HepG2 (cell line): ENCODE data around the gene DIPK1C. TPM values are rescaled to one million over a fixed set of nuclear protein-coding genes. Genes with fewer than 3 reads are reported as not detected.

ENCODE experiments used
- ATAC-seq: fragments of 200-7000 bp; cut with Tn5 transposase; 3 replicates; pipeline ENCODE4 v1.9.1; 2020; ENCODE audit warnings: mild to moderate bottlenecking, moderate library complexity
- BruUV-seq: library from RNA; stranded (reverse); fragments of 400-500 nt; replicated peaks from 2 replicates; lab custom pipeline; 2021; lab: Mats Ljungman, UMichigan
- CTCF ChIA-PET: fragments of 300-600 bp; formaldehyde crosslinking; extraction: SDS; loops from one replicate; lab custom pipeline; 2021; ENCODE audit warnings: low total read pairs, inconsistent platforms, low intra/inter-chr PET ratio; lab: Yijun Ruan, JAX
- POLR2A ChIA-PET: fragments of 350-600 bp; sonication (Branson Sonifier 250); formaldehyde crosslinking; loops from one replicate; lab custom pipeline; 2020; ENCODE audit warnings: antibody characterized with exemption, inconsistent platforms; lab: Yijun Ruan, JAX
- DNase-seq: peaks from one replicate; pipeline ENCODE4 v3.0.0-alpha.2; 2015; ENCODE audit warnings: low spot score
- FAIRE-seq: peaks from 3 replicates; lab custom pipeline; 2011; peaks lifted over from hg19 to GRCh38; lab: Jason Lieb, UNC
- H2AFZ ChIP-seq: one replicate; pipeline ENCODE4 v1.6.1; 2011; ENCODE audit warnings: low read length, inconsistent platforms
- H3K27ac ChIP-seq: fragments of 300-600 bp; 3 replicates; pipeline ENCODE4 v1.8.0; 2011; ENCODE audit warnings: mixed run types, mild to moderate bottlenecking, mixed read lengths, low read length, inconsistent platforms; ENCODE audit not compliant: insufficient read depth; ENCODE audit errors: extremely low read length
- H3K27me3 ChIP-seq, 2 experiments: fragments of 200-600 bp in 1 of 2; 2 replicates in 1 of 2; 3 replicates in 1 of 2; pipeline versions ENCODE4 v1.6.0 to v1.8.0; 2011; ENCODE audit warnings: low read length in 2 of 2, mild to moderate bottlenecking in 2 of 2, moderate library complexity in 2 of 2, inconsistent platforms in 1 of 2; ENCODE audit not compliant: insufficient read depth in 2 of 2, control insufficient read depth in 1 of 2
- H3K36me3 ChIP-seq, 2 experiments: fragments of 200-600 bp in 1 of 2; replicated peaks in 1 of 2; 2 replicates in 1 of 2; 3 replicates in 1 of 2; pipeline versions ENCODE4 v1.5.1 to v1.8.0; 2011; ENCODE audit warnings: low read length in 2 of 2, inconsistent platforms in 1 of 2; ENCODE audit not compliant: insufficient read depth in 2 of 2, control insufficient read depth in 1 of 2
- H3K4me1 ChIP-seq: 2 replicates; pipeline ENCODE4 v1.5.1; 2012; ENCODE audit warnings: low read length, inconsistent platforms; ENCODE audit not compliant: insufficient read depth
- H3K4me2 ChIP-seq: 2 replicates; pipeline ENCODE4 v1.6.0; 2011; ENCODE audit warnings: low read depth, low read length, inconsistent platforms
- H3K4me3 ChIP-seq, 3 experiments: fragments of 200-600 bp in 1 of 3; sonication (generic), shearing (Covaris generic) in 1 of 3; replicated peaks in 1 of 3; 2 replicates each; pipeline ENCODE4 v1.5.1; 2011 to 2016; ENCODE audit warnings: low read length in 3 of 3, inconsistent platforms in 2 of 3, low read depth in 2 of 3, mild to moderate bottlenecking in 2 of 3, control low read depth in 1 of 3, mixed read lengths in 1 of 3; ENCODE audit not compliant: insufficient read depth in 1 of 3
- H3K79me2 ChIP-seq: one replicate; pipeline ENCODE4 v1.6.1; 2011; ENCODE audit warnings: low read length, inconsistent platforms; ENCODE audit not compliant: insufficient read depth
- H3K9ac ChIP-seq: 2 replicates; pipeline ENCODE4 v1.6.0; 2011; ENCODE audit warnings: mild to moderate bottlenecking, low read depth, low read length, inconsistent platforms; ENCODE audit not compliant: insufficient read depth
- H3K9me3 ChIP-seq: 2 replicates; pipeline ENCODE4 v1.5.1; 2012; ENCODE audit warnings: mild to moderate bottlenecking, low read length
- H4K20me1 ChIP-seq: 2 replicates; pipeline ENCODE4 v1.6.0; 2011; ENCODE audit warnings: inconsistent platforms, mild to moderate bottlenecking, low read length, moderate library complexity; ENCODE audit not compliant: insufficient read depth
- MIXL1 ChIP-seq: IDR thresholded peaks from 2 replicates; pipeline ENCODE4 v1.6.1; 2016
- RBM39 ChIP-seq: fragments of 200-400 bp; formaldehyde crosslinking; IDR thresholded peaks from one replicate; pipeline ENCODE4 v1.6.1; 2018; ENCODE audit warnings: antibody characterized with exemption, mild to moderate bottlenecking, low read depth, low read length; ENCODE audit not compliant: poor library complexity, severe bottlenecking
- TEF ChIP-seq: sonication (generic); formaldehyde crosslinking; IDR thresholded peaks from 2 replicates; pipeline ENCODE4 v1.5.0; 2020; ENCODE audit warnings: missing genetic modification reagents
- ZBTB7B ChIP-seq: sonication (generic); formaldehyde crosslinking; IDR thresholded peaks from 2 replicates; pipeline ENCODE4 v1.4.0; 2020; ENCODE audit warnings: missing genetic modification reagents
- ZNF225 ChIP-seq: sonication (generic); formaldehyde crosslinking; IDR thresholded peaks from 2 replicates; pipeline ENCODE4 v1.4.0; 2020; ENCODE audit warnings: mild to moderate bottlenecking, missing genetic modification reagents
- ZNF563 ChIP-seq: sonication (generic); formaldehyde crosslinking; IDR thresholded peaks from 2 replicates; pipeline ENCODE4 v1.8.0; 2022; ENCODE audit warnings: mild to moderate bottlenecking, moderate library complexity, missing genetic modification reagents
- WGBS: methylation state at CpG from one replicate; pipeline ENCODE4 v1.1.6; 2017; ENCODE audit warnings: low lambda C conversion rate; 5-methylcytosine and 5-hydroxymethylcytosine counted together
- in situ Hi-C: cut with HindIII; loops from 2 replicates; pipeline ENCODE4 v1.10.0; 2017; ENCODE audit warnings: low pct_unique_long_range_greater_than_20kb; ENCODE audit not compliant: extremely low pct_ligation_motif_present
- intact Hi-C: fragments of 100-400 bp; cut with micrococcal nuclease; formaldehyde crosslinking; loops from one replicate; pipeline ENCODE4 v1.10.0; 2022; ENCODE audit not compliant: unreplicated experiment
- polyA plus RNA-seq, 8 experiments: library from polyadenylated mRNA; depleted of rRNA in 3 of 8; stranded (reverse) in 7 of 8; unstranded in 1 of 8; fragments of >200 nt; fragmentation: Illumina TruSeq in 4 of 8; extraction: Trizol in 4 of 8; gene quantifications; 2 replicates each; pipeline versions ENCODE4 v1.2.1 to v1.2.3, GENCODE V29; 2011 to 2016; ENCODE audit warnings: low read depth in 4 of 8, missing spikeins in 1 of 8, mixed read lengths in 1 of 8; ENCODE audit not compliant: insufficient read depth in 1 of 8
- total RNA-seq, 5 experiments: library from RNA; depleted of rRNA; stranded (reverse); fragments of >200 nt; fragmentation: Illumina TruSeq; extraction: Trizol; gene quantifications; 2 replicates each; pipeline ENCODE4 v1.2.3, GENCODE V29; 2016; ENCODE audit warnings: low read depth in 1 of 5
- TF ChIP-seq, protein P1 (sequence below): fragments of 450-650 bp; IDR thresholded peaks from 2 replicates; pipeline ENCODE4 v1.6.1; 2016

The DIPK1C gene
- total and polyA plus RNA-seq, 2 of the 13 experiments (the other 11 are each of a cell fraction or from before 2014, with no cell fraction given): 1.8 TPM; not detected in 1

DNA sequence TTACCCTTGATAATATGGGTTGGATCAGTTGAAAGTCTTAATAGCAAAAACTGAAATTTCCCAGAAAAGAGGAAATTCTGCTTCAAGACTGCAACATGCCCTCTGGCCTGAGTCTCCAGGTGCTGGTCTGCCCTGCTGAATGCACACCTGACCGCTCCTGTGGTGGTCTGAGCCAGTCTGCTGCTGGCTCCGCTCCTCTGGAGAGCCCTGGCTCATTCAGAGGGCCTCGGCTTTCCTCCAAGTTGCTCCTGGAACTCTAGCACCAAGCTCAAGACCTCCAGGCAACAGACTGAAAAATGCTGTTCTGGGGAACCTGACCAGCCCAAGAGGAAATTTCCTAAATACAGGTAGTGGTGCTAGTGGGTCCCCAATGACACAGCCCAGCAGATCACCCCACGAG lies 64.8 kb downstream of the DIPK1C start (continued):
- TF ChIP-seq MIXL1 (CRISPR knock-in tag) (no peak), ZNF563 (CRISPR knock-in tag) (no peak), TEF (no peak)
- TF ChIP-seq, protein P1, sequence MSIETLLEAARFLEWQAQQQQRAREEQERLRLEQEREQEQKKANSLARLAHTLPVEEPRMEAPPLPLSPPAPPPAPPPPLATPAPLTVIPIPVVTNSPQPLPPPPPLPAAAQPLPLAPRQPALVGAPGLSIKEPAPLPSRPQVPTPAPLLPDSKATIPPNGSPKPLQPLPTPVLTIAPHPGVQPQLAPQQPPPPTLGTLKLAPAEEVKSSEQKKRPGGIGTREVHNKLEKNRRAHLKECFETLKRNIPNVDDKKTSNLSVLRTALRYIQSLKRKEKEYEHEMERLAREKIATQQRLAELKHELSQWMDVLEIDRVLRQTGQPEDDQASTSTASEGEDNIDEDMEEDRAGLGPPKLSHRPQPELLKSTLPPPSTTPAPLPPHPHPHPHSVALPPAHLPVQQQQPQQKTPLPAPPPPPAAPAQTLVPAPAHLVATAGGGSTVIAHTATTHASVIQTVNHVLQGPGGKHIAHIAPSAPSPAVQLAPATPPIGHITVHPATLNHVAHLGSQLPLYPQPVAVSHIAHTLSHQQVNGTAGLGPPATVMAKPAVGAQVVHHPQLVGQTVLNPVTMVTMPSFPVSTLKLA: no peak

DNA sequence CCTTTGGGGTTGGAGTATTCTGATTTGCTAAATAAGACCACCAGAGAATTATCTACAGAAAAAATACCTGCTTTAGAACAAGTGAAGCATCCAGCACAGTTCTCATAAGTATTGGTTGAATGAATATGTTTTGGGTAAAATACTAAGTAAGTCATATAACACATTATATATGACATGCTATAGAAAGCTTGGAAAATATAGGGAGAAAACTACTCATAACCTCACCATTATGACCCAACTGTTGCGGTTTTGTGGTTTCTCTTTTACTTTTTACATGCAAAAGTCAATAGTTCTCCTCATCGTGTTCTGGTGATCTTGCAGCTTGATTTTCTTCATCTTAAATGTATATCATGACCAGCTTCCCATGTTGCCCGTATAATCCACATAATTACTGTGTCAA lies 66.2 kb downstream of the DIPK1C start:
- Histone ChIP-seq H3K4me3 (no peak overlapping the region), H3K9me3 (no peaks in the 10 kb centered on the region), H3K36me3 (no peaks in the 10 kb centered on the region), H3K27ac (no peak overlapping the region), H3K4me1 (no peaks in the 10 kb centered on the region), H3K27me3 (peaks cover 3 to 28% of the 10 kb centered on the region in 2 experiments), H2AFZ (no peak overlapping the region), H3K9ac (no peak overlapping the region)
- FAIRE-seq (no peak), ATAC-seq (no peak)
- in situ Hi-C loops (no loop called here), intact Hi-C loops (no loop called here)
- no TSS peak for BruUV-seq
- POLR2A ChIA-PET: no interaction called here
- WGBS: 32% methylated on average over 3 of the region's 3 CpGs
- CTCF ChIA-PET: no interaction called here
- TF ChIP-seq ZBTB7B (CRISPR knock-in tag): no peak
- TF ChIP-seq RBM39: no peak
- no peak for TF ChIP-seq ZNF225 (CRISPR knock-in tag)
- TF ChIP-seq, all 625 proteins: peak for 0
- no peak for DNase-seq
- Histone ChIP-seq H3K79me2 (no peaks in the 10 kb centered on the region), H4K20me1 (no peaks in the 10 kb centered on the region), H3K4me2 (no peak overlapping the region)
